SH-SY5Y (cell line): Measurements from ENCODE around the gene ZKSCAN8.

ENCODE experiments used
- GATA2 ChIP-seq: IDR thresholded peaks from 2 replicates; pipeline ENCODE4 v1.6.1; 2011; ENCODE audit warnings: mild to moderate bottlenecking, low read depth, low read length
- GATA3 ChIP-seq: IDR thresholded peaks from 2 replicates; pipeline ENCODE4 v1.6.1; 2011; ENCODE audit warnings: low read depth, mild to moderate bottlenecking, low read length, moderate library complexity

- TF ChIP-seq GATA2 = no peak
- no peak for TF ChIP-seq GATA3
Measured at GRCh38 chr6:28142446-28142845, 763 bp downstream of the ZKSCAN8 start.
